Neural crest cell (in vitro differentiated cells): ENCODE measurements around the gene ZSCAN29. TPM values are rescaled to one million over a fixed set of nuclear protein-coding genes. Genes with fewer than 3 reads are reported as not detected.

ENCODE experiments used
- DNase-seq: peaks from one replicate; pipeline ENCODE4 v3.0.0; 2021; ENCODE audit warnings: low read depth, mixed read lengths, low spot score
- H3K27ac Mint-ChIP-seq: one replicate; pipeline ENCODE4 v1.8.0; 2021; ENCODE audit warnings: mild to moderate bottlenecking, mixed read lengths; ENCODE audit not compliant: unreplicated experiment
- H3K27me3 Mint-ChIP-seq: 2 replicates; pipeline ENCODE4 v1.8.0; 2021; ENCODE audit warnings: low read depth, mild to moderate bottlenecking, mixed read lengths
- H3K36me3 Mint-ChIP-seq: 2 replicates; pipeline ENCODE4 v1.8.0; 2021; ENCODE audit warnings: low read depth, mild to moderate bottlenecking, mixed read lengths
- H3K4me1 Mint-ChIP-seq: 2 replicates; pipeline ENCODE4 v1.8.0; 2021; ENCODE audit warnings: mixed read lengths
- H3K4me3 Mint-ChIP-seq: one replicate; pipeline ENCODE4 v1.8.0; 2021; ENCODE audit warnings: mild to moderate bottlenecking, mixed read lengths
- H3K9me3 Mint-ChIP-seq: 2 replicates; pipeline ENCODE4 v1.8.0; 2021; ENCODE audit warnings: mixed read lengths
- CTCF ChIP-seq: fragments of 200-600 bp; sonication (generic); conservative IDR thresholded peaks from 2 replicates; pipeline ENCODE4 v1.5.0; 2021; ENCODE audit warnings: antibody characterized with exemption, mild to moderate bottlenecking
- total RNA-seq: library from RNA; stranded (reverse); gene quantifications from 2 replicates; pipeline ENCODE4 v1.2.1, GENCODE V29; 2021

ZSCAN29 gene
- total RNA-seq, 1 donor from 2014 or later = 59.6 TPM

- no peak for DNase-seq
- no peaks in the 10 kb centered on the region for H3K4me1 Mint-ChIP-seq
- no peak for TF ChIP-seq CTCF
- H3K9me3 Mint-ChIP-seq = no peaks in the 10 kb centered on the region
- no peak overlapping the region for H3K27ac Mint-ChIP-seq
- H3K27me3 Mint-ChIP-seq = no peaks in the 10 kb centered on the region
- no peak overlapping the region for H3K4me3 Mint-ChIP-seq
- H3K36me3 Mint-ChIP-seq = peaks cover 19% of the 10 kb centered on the region
Observed at GRCh38 chr15:43390723-43391122, 19.9 kb upstream of the ZSCAN29 start.

GRCh38 chr15:43383070-43383469 is 12.2 kb upstream of the ZSCAN29 start:
- Mint-ChIP-seq H3K9me3 (no peaks in the 10 kb centered on the region), H3K36me3 (peaks cover 13% of the 10 kb centered on the region), H3K27me3 (no peaks in the 10 kb centered on the region), H3K4me3 (no peak overlapping the region), H3K27ac (no peak overlapping the region), H3K4me1 (no peaks in the 10 kb centered on the region)
- TF ChIP-seq CTCF = no peak
- no peak for DNase-seq

- Mint-ChIP-seq H3K4me1 (no peaks in the 10 kb centered on the region), H3K9me3 (no peaks in the 10 kb centered on the region), H3K36me3 (peaks cover 15% of the 10 kb centered on the region), H3K27ac (no peak overlapping the region), H3K4me3 (no peak overlapping the region), H3K27me3 (no peaks in the 10 kb centered on the region)
- DNase-seq = no peak
- no peak for TF ChIP-seq CTCF
Observed at GRCh38 chr15:43382310-43382709, 11.5 kb upstream of the ZSCAN29 start.

- Mint-ChIP-seq H3K9me3 (no peaks in the 10 kb centered on the region), H3K4me1 (no peaks in the 10 kb centered on the region), H3K27ac (no peak overlapping the region), H3K27me3 (no peaks in the 10 kb centered on the region), H3K4me3 (no peak overlapping the region), H3K36me3 (peaks cover 6% of the 10 kb centered on the region)
- DNase-seq = no peak
- TF ChIP-seq CTCF = no peak
Observed at GRCh38 chr15:43378601-43379000, 7.8 kb upstream of the ZSCAN29 start.

- Mint-ChIP-seq H3K4me3 (peak overlapping the region; percentile 61), H3K9me3 (no peaks in the 10 kb centered on the region), H3K27ac (no peak overlapping the region), H3K4me1 (peaks cover 17% of the 10 kb centered on the region), H3K27me3 (no peaks in the 10 kb centered on the region), H3K36me3 (peaks cover 6% of the 10 kb centered on the region)
- peak; percentile 12 for DNase-seq
- TF ChIP-seq CTCF = peak; percentile 72
Observed at GRCh38 chr15:43376017-43376705, 5.3 kb upstream of the ZSCAN29 start.
